T-cell (primary cell): ENCODE data around the gene GREB1. TPM values are rescaled to one million over a fixed set of nuclear protein-coding genes. Genes with fewer than 3 reads are reported as not detected.

Experiments
- ATAC-seq, 4 experiments: fragments of 200-7000 bp in 3 of 4; fragments of 150-1000 bp in 1 of 4; cut with Tn5 transposase; replicated peaks in 1 of 4; 1 replicate in 3 of 4; 2 replicates in 1 of 4; pipeline ENCODE4 v1.10.0; 2021; ENCODE audit warnings: moderate library complexity in 3 of 4, mild to moderate bottlenecking in 2 of 4, moderate number of reproducible peaks in 1 of 4
- CTCF ChIA-PET, 2 donors: fragments of 300-600 bp; sonication (Branson Sonifier 250); formaldehyde crosslinking; loops; one replicate each; lab custom pipeline; 2022; ENCODE audit warnings: antibody characterized with exemption in 2 of 2; lab: Charles Lee
- POLR2A ChIA-PET, 2 donors: fragments of 300-600 bp; sonication (Branson Sonifier 250); formaldehyde crosslinking; loops; one replicate each; lab custom pipeline; 2022; ENCODE audit warnings: antibody characterized with exemption in 2 of 2; lab: Charles Lee
- DNase-seq, 35 experiments: peaks; one replicate each; pipeline versions ENCODE4 v3.0.0 to v3.0.0-alpha.2; 2013 to 2023
- H3K27ac ChIP-seq: one replicate; pipeline ENCODE4 v1.5.1; 2013; ENCODE audit warnings: low read length
- H3K27me3 ChIP-seq, 2 experiments: replicated peaks in 1 of 2; 1 replicate in 1 of 2; 2 replicates in 1 of 2; pipeline versions ENCODE4 v1.6.1 to v1.7.0; 2013; ENCODE audit warnings: low read length in 1 of 2, mixed read lengths in 1 of 2; ENCODE audit not compliant: control insufficient read depth in 2 of 2, insufficient read depth in 2 of 2; ENCODE audit errors: extremely low read depth in 1 of 2
- H3K36me3 ChIP-seq, 2 donors: 1 replicate in 1 of 2; 2 replicates in 1 of 2; pipeline versions ENCODE4 v1.6.1 to v1.7.0; 2013; ENCODE audit warnings: low read length in 1 of 2; ENCODE audit not compliant: control insufficient read depth in 2 of 2, insufficient read depth in 1 of 2; ENCODE audit errors: extremely low read depth in 1 of 2
- H3K4me1 ChIP-seq, 2 experiments: 1 replicate in 1 of 2; 2 replicates in 1 of 2; pipeline versions ENCODE4 v1.6.1 to v1.7.0; 2013; ENCODE audit warnings: low read length in 2 of 2, mixed read lengths in 1 of 2; ENCODE audit not compliant: insufficient read depth in 2 of 2, control insufficient read depth in 1 of 2; ENCODE audit errors: extremely low read depth in 1 of 2
- H3K4me3 ChIP-seq, 2 donors: 1 replicate in 1 of 2; 2 replicates in 1 of 2; pipeline versions ENCODE4 v1.5.1 to v1.7.0; 2013; ENCODE audit warnings: mild to moderate bottlenecking in 2 of 2, low read length in 1 of 2, moderate library complexity in 1 of 2; ENCODE audit not compliant: control insufficient read depth in 1 of 2; ENCODE audit errors: extremely low read depth in 1 of 2
- H3K9me3 ChIP-seq: 2 replicates; pipeline ENCODE4 v1.7.0; 2013
- H3K27ac Mint-ChIP-seq, 2 donors: one replicate each; pipeline ENCODE4 v1.8.0; 2020 to 2021; ENCODE audit warnings: mild to moderate bottlenecking in 2 of 2, mixed read lengths in 2 of 2
- H3K27me3 Mint-ChIP-seq, 2 donors: one replicate each; pipeline ENCODE4 v1.8.0; 2021 to 2022; ENCODE audit warnings: mixed read lengths in 2 of 2
- H3K36me3 Mint-ChIP-seq: one replicate; pipeline ENCODE4 v1.8.0; 2021; ENCODE audit warnings: mixed read lengths
- H3K4me1 Mint-ChIP-seq, 3 donors: one replicate each; pipeline ENCODE4 v1.8.0; 2020 to 2022; ENCODE audit warnings: mixed read lengths in 3 of 3, mild to moderate bottlenecking in 1 of 3
- H3K4me3 Mint-ChIP-seq, 3 donors: one replicate each; pipeline ENCODE4 v1.8.0; 2020 to 2022; ENCODE audit warnings: mild to moderate bottlenecking in 3 of 3, mixed read lengths in 3 of 3, moderate library complexity in 3 of 3
- H3K9me3 Mint-ChIP-seq, 3 donors: one replicate each; pipeline ENCODE4 v1.8.0; 2020 to 2022; ENCODE audit warnings: mixed read lengths in 3 of 3
- WGBS: methylation state at CpG from one replicate; pipeline ENCODE4 v1.1.5; 2013; ENCODE audit warnings: missing lambda C conversion rate; ENCODE audit not compliant: insufficient coverage; 5-methylcytosine and 5-hydroxymethylcytosine counted together
- total RNA-seq, 35 experiments: library from RNA in 6 of 35; stranded (reverse) in 6 of 35; fragments of 120-200 nt in 1 of 35; gene quantifications; one replicate each; pipeline versions ENCODE4 v1.2.1 to v1.2.4 and lab custom pipeline; 2013 to 2026

GREB1 gene
- total RNA-seq, 5 donors from 2014 or later (not counting 1 experiment from before 2014, with no cell fraction given): 0.23 to 1.2 (median 0.63) TPM

DNA sequence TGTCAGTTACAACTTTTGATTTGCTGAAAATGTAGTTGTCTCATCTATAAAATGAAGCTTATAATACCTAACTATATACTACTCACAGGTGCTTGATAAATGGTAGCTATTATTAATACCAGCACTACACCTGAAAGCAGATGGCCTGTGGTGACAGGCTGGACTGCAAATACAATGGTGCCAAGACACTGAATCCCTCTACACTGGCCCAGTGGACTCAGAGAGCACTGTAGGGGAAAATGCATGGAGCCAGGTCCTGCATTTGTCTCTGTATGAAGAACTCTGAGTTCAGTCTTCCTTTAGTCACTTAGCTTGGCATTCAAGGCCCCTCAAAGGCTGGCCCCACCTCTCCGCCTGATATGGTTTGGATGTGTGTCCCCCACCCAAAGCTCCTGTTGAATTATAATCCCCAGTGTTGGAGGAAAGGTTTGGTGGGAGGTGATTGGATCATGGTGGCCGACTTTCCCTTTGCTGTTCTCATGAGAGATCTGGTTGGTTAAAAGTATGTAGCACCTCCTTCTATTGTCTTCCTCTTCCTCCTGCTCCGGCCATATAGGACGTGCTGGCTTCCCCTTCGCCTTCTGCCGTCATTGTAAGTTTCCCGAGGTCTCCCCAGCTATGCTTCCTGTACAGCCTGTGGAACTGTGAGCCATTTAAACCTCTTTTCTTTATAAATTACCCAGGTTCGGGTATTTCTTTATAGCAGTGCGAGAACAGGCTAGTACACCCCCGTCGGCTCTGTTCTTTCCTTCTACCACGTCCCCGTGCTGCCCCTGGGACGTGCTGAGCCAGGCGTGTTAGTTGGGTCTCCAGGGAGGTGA lies 147.3 kb downstream of the GREB1 start:
- ATAC-seq: no peak
- no peak overlapping the region for H3K27ac Mint-ChIP-seq
- H3K4me1 Mint-ChIP-seq: peaks cover 4 to 8% (median 5%) of the 10 kb centered on the region in 3 donors
- POLR2A ChIA-PET: no interaction called here
- WGBS: 95% methylated on average over 10 of the region's 15 CpGs
- peaks cover 21 to 38% of the 10 kb centered on the region in 2 donors for H3K27me3 Mint-ChIP-seq
- H3K36me3 ChIP-seq: no peaks in the 10 kb centered on the region
- CTCF ChIA-PET: interaction anchor here (0.6 to 1.5 kb wide), 7 partner anchors 12 to 654 kb away, joined by 3 to 9 read pairs (median 3); no protein-coding TSS in a partner anchor
- no peaks in the 10 kb centered on the region for H3K36me3 Mint-ChIP-seq
- no peak overlapping the region for H3K4me3 ChIP-seq
- no peaks in the 10 kb centered on the region for H3K9me3 Mint-ChIP-seq
- no peak for DNase-seq
- peaks cover 4 to 52% of the 10 kb centered on the region in 2 experiments for H3K27me3 ChIP-seq
- no peaks in the 10 kb centered on the region for H3K4me1 ChIP-seq
- no peaks in the 10 kb centered on the region for H3K9me3 ChIP-seq
- H3K4me3 Mint-ChIP-seq: no peak overlapping the region
- H3K27ac ChIP-seq: no peak overlapping the region

DNA sequence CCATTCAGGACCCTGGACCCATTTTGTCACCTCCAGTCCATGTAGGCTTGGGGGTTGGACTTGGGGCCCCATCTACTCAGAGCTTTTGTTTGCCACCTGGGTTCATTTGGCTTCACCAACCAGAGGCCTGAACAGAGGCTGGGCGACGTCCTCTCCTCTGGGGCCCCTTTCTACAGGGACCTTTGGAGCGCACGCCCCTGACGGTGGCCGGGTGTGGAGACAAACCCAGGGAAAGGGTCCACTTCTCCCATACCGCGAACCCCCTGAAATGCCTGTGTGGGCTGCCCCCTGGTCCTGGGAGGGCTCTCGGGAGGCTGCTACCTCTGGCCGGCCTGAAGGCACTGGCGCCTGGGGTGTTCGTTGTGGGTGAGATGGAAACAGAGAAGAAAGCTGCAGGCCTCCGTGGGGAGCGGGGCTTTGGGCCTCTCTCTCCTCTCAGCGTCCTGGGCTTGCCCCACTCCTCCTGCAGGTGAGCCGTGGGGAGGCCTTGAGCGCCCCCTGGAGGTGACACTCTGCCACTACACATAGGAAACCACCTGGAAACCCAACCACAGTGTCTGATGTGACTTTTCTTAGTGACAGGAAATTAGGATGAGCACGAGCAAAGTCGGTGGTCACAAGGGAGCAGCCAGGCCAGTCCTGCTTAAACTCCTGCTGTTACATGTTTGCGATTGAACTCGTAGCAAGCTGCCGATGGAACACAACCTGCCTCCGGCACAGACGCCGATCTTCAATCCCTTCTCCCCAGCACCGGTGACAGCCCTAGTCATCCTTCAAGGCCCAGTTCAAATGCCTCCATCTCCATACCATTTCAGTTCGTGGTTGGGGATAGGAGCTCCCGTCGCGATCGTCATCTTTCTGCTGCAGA lies 148.1 kb downstream of the GREB1 start:
- peak in 29 of 35 experiments; percentile 15 to 63 (median 35) for DNase-seq
- Mint-ChIP-seq H3K4me1 (peaks cover 4 to 8% (median 5%) of the 10 kb centered on the region in 3 donors), H3K9me3 (no peaks in the 10 kb centered on the region), H3K27me3 (peaks cover 12 to 34% of the 10 kb centered on the region in 2 donors), H3K4me3 (no peak overlapping the region), H3K36me3 (no peaks in the 10 kb centered on the region), H3K27ac (no peak overlapping the region)
- ChIA-PET CTCF (interaction anchor here (0.6 to 1.5 kb wide), 6 partner anchors 11 to 653 kb away, joined by 3 to 4 read pairs (median 3); no protein-coding TSS in a partner anchor), POLR2A (interaction anchor here in 1 of 2 donors (0.6 kb wide), 1 partner anchor 17 kb away, joined by 12 read pairs; no protein-coding TSS in a partner anchor)
- peak in 2 of 4 experiments; percentile 31 to 66 for ATAC-seq
- peaks cover under 1 to 49% of the 10 kb centered on the region in 2 experiments for H3K27me3 ChIP-seq
- no peaks in the 10 kb centered on the region for H3K36me3 ChIP-seq
- 65% methylated on average over 16 of the region's 31 CpGs for WGBS
- no peak overlapping the region for H3K4me3 ChIP-seq
- no peaks in the 10 kb centered on the region for H3K9me3 ChIP-seq
- no peak overlapping the region for H3K27ac ChIP-seq
- H3K4me1 ChIP-seq: no peaks in the 10 kb centered on the region

DNA sequence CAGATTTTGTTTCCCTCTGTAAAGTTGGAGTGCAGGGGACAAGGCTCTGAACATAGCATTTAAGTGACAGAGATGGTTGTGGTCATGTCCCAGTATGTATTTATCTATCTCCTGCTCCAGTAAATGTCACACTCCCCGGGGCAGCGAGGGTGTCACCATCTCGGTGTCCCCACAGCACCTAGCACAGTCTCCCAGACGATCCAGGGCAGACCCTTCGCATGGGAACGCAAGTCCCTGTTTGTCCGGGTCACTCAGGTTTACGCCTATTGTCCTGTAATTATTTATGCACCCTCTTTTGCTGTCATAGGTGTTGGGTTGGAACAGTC lies 148.7 kb downstream of the GREB1 start:
- peaks cover 12 to 34% of the 10 kb centered on the region in 2 donors for H3K27me3 Mint-ChIP-seq
- ATAC-seq (no peak), DNase-seq (no peak)
- Histone ChIP-seq H3K4me1 (no peaks in the 10 kb centered on the region), H3K27me3 (peaks cover 0 to 43% of the 10 kb centered on the region in 2 experiments), H3K4me3 (no peak overlapping the region), H3K9me3 (no peaks in the 10 kb centered on the region), H3K27ac (no peak overlapping the region), H3K36me3 (no peaks in the 10 kb centered on the region)
- H3K4me1 Mint-ChIP-seq: peaks cover 4 to 8% (median 5%) of the 10 kb centered on the region in 3 donors
- H3K9me3 Mint-ChIP-seq: no peaks in the 10 kb centered on the region
- no peak overlapping the region for H3K27ac Mint-ChIP-seq
- no peak overlapping the region for H3K4me3 Mint-ChIP-seq
- CTCF ChIA-PET: interaction anchor here (0.6 to 1.6 kb wide), 4 partner anchors 10 to 97 kb away, joined by 3 to 4 read pairs (median 4); no protein-coding TSS in a partner anchor
- no peaks in the 10 kb centered on the region for H3K36me3 Mint-ChIP-seq
- WGBS: 85% methylated on average over 5 of the region's 8 CpGs
- POLR2A ChIA-PET: interaction anchor here in 1 of 2 donors (0.6 kb wide), 1 partner anchor 18 kb away, joined by 12 read pairs; no protein-coding TSS in a partner anchor

DNA sequence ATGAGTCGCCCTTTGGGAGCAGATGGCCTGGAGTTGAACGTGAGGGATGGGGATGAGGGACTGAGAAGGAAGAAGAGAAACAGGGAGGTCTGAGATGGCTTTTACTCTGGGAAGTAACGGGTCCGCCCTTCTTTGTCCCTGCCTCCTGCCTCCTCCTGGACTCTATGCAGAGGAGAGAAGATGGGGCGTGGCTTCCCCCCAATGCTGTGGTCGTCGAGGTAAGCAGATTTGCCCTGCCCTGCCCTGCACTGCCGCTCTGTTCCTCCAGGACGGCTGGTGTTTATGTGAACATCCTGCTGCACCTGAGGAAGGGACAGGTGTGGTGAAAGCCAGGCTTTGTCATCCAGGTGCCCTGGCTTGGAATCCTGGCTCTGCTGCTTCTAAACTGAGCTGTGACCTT lies 149.6 kb downstream of the GREB1 start:
- no peak for DNase-seq
- no peaks in the 10 kb centered on the region for H3K9me3 Mint-ChIP-seq

DNA sequence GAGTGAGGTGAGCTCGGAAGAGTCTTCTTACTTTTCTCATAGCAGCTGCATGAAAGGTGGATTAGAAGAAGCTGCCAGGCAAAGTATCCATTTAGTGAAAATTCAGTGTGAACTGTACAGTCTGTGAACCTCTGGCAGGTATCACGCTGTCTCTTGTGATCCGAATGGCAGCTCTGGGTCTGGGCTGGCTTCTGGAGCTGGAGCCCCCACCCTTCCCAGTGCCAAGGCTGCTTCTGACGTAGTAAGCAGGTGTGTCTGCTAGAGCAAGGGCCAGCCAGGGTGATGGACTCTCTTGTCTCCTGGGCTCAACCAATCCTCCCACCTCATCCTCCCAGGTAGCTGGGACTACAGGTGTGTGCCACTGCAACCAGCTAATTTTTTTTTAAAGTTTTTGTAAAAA lies 150.1 kb downstream of the GREB1 start:
- no peak overlapping the region for H3K27ac Mint-ChIP-seq

More for the DNA sequence above, 149.6 kb downstream of the GREB1 start:
- H3K4me1 Mint-ChIP-seq: peaks cover 11 to 13% (median 12%) of the 10 kb centered on the region in 3 donors
- H3K36me3 ChIP-seq: no peaks in the 10 kb centered on the region
- H3K27me3 Mint-ChIP-seq: peaks cover 8 to 25% of the 10 kb centered on the region in 2 donors
- no peaks in the 10 kb centered on the region for H3K9me3 ChIP-seq
- no peak overlapping the region for H3K27ac ChIP-seq
- H3K4me3 ChIP-seq: no peak overlapping the region
- WGBS: 51% methylated on average over 8 of the region's 9 CpGs
- no peak for ATAC-seq
- H3K4me3 Mint-ChIP-seq: no peak overlapping the region
- ChIA-PET CTCF (interaction anchor here (1.0 to 1.6 kb wide), 4 partner anchors 9 to 99 kb away, joined by 3 read pairs; no protein-coding TSS in a partner anchor), POLR2A (no interaction called here)
- H3K4me1 ChIP-seq: peaks cover under 1 to 9% of the 10 kb centered on the region in 2 experiments
- no peaks in the 10 kb centered on the region for H3K36me3 Mint-ChIP-seq
- no peak overlapping the region for H3K27ac Mint-ChIP-seq
- peaks cover 0 to 34% of the 10 kb centered on the region in 2 experiments for H3K27me3 ChIP-seq

More for the DNA sequence above, 150.1 kb downstream of the GREB1 start:
- 90% methylated on average over 3 of the region's 4 CpGs for WGBS
- Histone ChIP-seq H3K36me3 (no peaks in the 10 kb centered on the region), H3K4me3 (no peak overlapping the region), H3K9me3 (no peaks in the 10 kb centered on the region), H3K27me3 (peaks cover 0 to 30% of the 10 kb centered on the region in 2 experiments), H3K4me1 (peaks cover 2 to 10% of the 10 kb centered on the region in 2 experiments), H3K27ac (no peak overlapping the region)
- ChIA-PET POLR2A (no interaction called here), CTCF (interaction anchor here (1.0 to 1.6 kb wide), 4 partner anchors 9 to 102 kb away, joined by 3 to 5 read pairs (median 3); no protein-coding TSS in a partner anchor)
- H3K4me3 Mint-ChIP-seq: no peak overlapping the region
- H3K36me3 Mint-ChIP-seq: no peaks in the 10 kb centered on the region
- DNase-seq (no peak), ATAC-seq (no peak)
- H3K9me3 Mint-ChIP-seq: no peaks in the 10 kb centered on the region
- H3K27me3 Mint-ChIP-seq: peaks cover 8 to 21% of the 10 kb centered on the region in 2 donors
- peaks cover 14 to 18% (median 16%) of the 10 kb centered on the region in 3 donors for H3K4me1 Mint-ChIP-seq
